GM23338 (cell line): ENCODE data around the gene ANKS1B. TPM values are rescaled to one million over a fixed set of nuclear protein-coding genes. Genes with fewer than 3 reads are reported as not detected.

Source experiments
- ATAC-seq: fragments of 200-7000 bp; cut with Tn5 transposase; 3 replicates; pipeline ENCODE4 v1.9.1; 2020
- DNase-seq: peaks from one replicate; pipeline ENCODE4 v3.0.0-alpha.2; 2015; ENCODE audit warnings: low spot score
- H2AFZ ChIP-seq: fragments of 200-600 bp; sonication (generic); 2 replicates; pipeline ENCODE4 v1.8.0; 2016; ENCODE audit warnings: antibody characterized with exemption, mild to moderate bottlenecking, moderate library complexity
- H3F3A ChIP-seq: fragments of 200-600 bp; sonication (generic); replicated peaks from 2 replicates; pipeline ENCODE4 v1.8.0; 2017; ENCODE audit warnings: antibody characterized with exemption, mixed run types, low read depth
- H3K27ac ChIP-seq: fragments of 200-600 bp; sonication (generic); 2 replicates; pipeline ENCODE4 v1.6.1; 2016; ENCODE audit warnings: low read depth
- H3K27me3 ChIP-seq: fragments of 200-600 bp; sonication (generic); 2 replicates; pipeline ENCODE4 v1.8.0; 2016; ENCODE audit warnings: mild to moderate bottlenecking, mixed run types, moderate library complexity; ENCODE audit not compliant: insufficient read depth
- H3K36me3 ChIP-seq: fragments of 200-600 bp; sonication (generic); 2 replicates; pipeline ENCODE4 v1.8.0; 2016; ENCODE audit warnings: mild to moderate bottlenecking; ENCODE audit not compliant: insufficient read depth
- H3K4me1 ChIP-seq: fragments of 200-600 bp; sonication (generic); 2 replicates; pipeline ENCODE4 v1.8.0; 2016; ENCODE audit warnings: mild to moderate bottlenecking, moderate library complexity; ENCODE audit not compliant: insufficient read depth
- H3K4me2 ChIP-seq: fragments of 200-600 bp; sonication (generic); 2 replicates; pipeline ENCODE4 v1.7.1; 2017; ENCODE audit warnings: mixed run types
- H3K4me3 ChIP-seq: fragments of 200-600 bp; sonication (generic); 2 replicates; pipeline ENCODE4 v1.6.1; 2016; ENCODE audit warnings: mixed run types
- H3K79me2 ChIP-seq: fragments of 200-600 bp; sonication (generic); replicated peaks from 2 replicates; pipeline ENCODE4 v1.8.0; 2017; ENCODE audit warnings: mild to moderate bottlenecking; ENCODE audit not compliant: insufficient read depth
- H3K9me2 ChIP-seq: fragments of 200-600 bp; sonication (generic); 2 replicates; pipeline ENCODE4 v1.8.0; 2017; ENCODE audit not compliant: insufficient read depth
- H4K20me1 ChIP-seq: fragments of 200-600 bp; sonication (generic); replicated peaks from 2 replicates; pipeline ENCODE4 v1.8.0; 2017; ENCODE audit warnings: mild to moderate bottlenecking; ENCODE audit not compliant: insufficient read depth
- H3K27ac Mint-ChIP-seq: 2 replicates; pipeline ENCODE4 v1.8.0; 2020; ENCODE audit warnings: inconsistent platforms, mild to moderate bottlenecking, moderate library complexity, mixed read lengths
- H3K27me3 Mint-ChIP-seq: 3 replicates; pipeline ENCODE4 v1.8.0; 2022; ENCODE audit warnings: low read depth, mild to moderate bottlenecking, moderate library complexity, mixed read lengths, inconsistent platforms; ENCODE audit not compliant: insufficient read depth, poor library complexity
- H3K36me3 Mint-ChIP-seq: 3 replicates; pipeline ENCODE4 v1.8.0; 2021; ENCODE audit warnings: low read depth, mild to moderate bottlenecking, inconsistent platforms, moderate library complexity, mixed read lengths
- H3K4me1 Mint-ChIP-seq: 3 replicates; pipeline ENCODE4 v1.8.0; 2020; ENCODE audit warnings: mild to moderate bottlenecking, inconsistent platforms, mixed read lengths
- H3K4me3 Mint-ChIP-seq: 3 replicates; pipeline ENCODE4 v1.8.0; 2021; ENCODE audit warnings: moderate library complexity, mild to moderate bottlenecking, inconsistent platforms, mixed read lengths
- H3K9me3 Mint-ChIP-seq: 3 replicates; pipeline ENCODE4 v1.8.0; 2020; ENCODE audit warnings: moderate library complexity, mild to moderate bottlenecking, inconsistent platforms, mixed read lengths
- EZH2 ChIP-seq: fragments of 200-600 bp; sonication (generic); IDR thresholded peaks from one replicate; pipeline ENCODE4 v1.8.0; 2017; ENCODE audit warnings: antibody characterized with exemption, mild to moderate bottlenecking, low read depth; ENCODE audit not compliant: unreplicated experiment
- JUNB ChIP-seq: IDR thresholded peaks from one replicate; pipeline ENCODE4 v1.6.1; 2016; ENCODE audit warnings: antibody characterized with exemption; ENCODE audit not compliant: unreplicated experiment
- POLR2AphosphoS5 ChIP-seq: IDR thresholded peaks from 2 replicates; pipeline ENCODE4 v1.6.1; 2016; ENCODE audit warnings: antibody characterized with exemption, low read depth
- STAT1 ChIP-seq: IDR thresholded peaks from one replicate; pipeline ENCODE4 v1.6.1; 2016; ENCODE audit warnings: antibody characterized with exemption; ENCODE audit not compliant: unreplicated experiment
- ZNF114 ChIP-seq: fragments of 250-450 bp; sonication (Bioruptor Pico); IDR thresholded peaks from 2 replicates; pipeline ENCODE4 v1.5.0; 2020; ENCODE audit warnings: mild to moderate bottlenecking, moderate library complexity
- ZNF331 ChIP-seq: fragments of 250-450 bp; sonication (Bioruptor Pico); IDR thresholded peaks from 2 replicates; pipeline ENCODE4 v1.5.0; 2020; ENCODE audit warnings: low read depth, mild to moderate bottlenecking, moderate library complexity
- polyA plus RNA-seq: library from polyadenylated mRNA; unstranded; fragments of >200 nt; fragmentation: Nextera tagmentation; extraction: Ambion mirVana; gene quantifications from 2 replicates; pipeline ENCODE4 v1.2.1, GENCODE V29; 2016
- total RNA-seq: library from RNA; depleted of rRNA; stranded (reverse); fragments of >200 nt; shearing (Covaris generic); gene quantifications from 2 replicates; pipeline ENCODE4 v1.2.3, GENCODE V29; 2014
- TF ChIP-seq, protein P1 (sequence below), 2 experiments: fragments of 200-600 bp in 1 of 2; sonication (generic) in 1 of 2; conservative IDR thresholded peaks; 2 replicates each; pipeline versions ENCODE4 v1.5.1 to v1.6.1; 2016 to 2017; ENCODE audit warnings: antibody characterized with exemption in 2 of 2, low read depth in 2 of 2, mild to moderate bottlenecking in 2 of 2, moderate library complexity in 1 of 2
- TF ChIP-seq, protein P2 (sequence below): fragments of 250-450 bp; sonication (Bioruptor Pico); IDR thresholded peaks from 2 replicates; pipeline ENCODE4 v1.5.0; 2020; ENCODE audit warnings: mild to moderate bottlenecking, moderate library complexity
- TF ChIP-seq, protein P3 (sequence below): IDR thresholded peaks from one replicate; pipeline ENCODE4 v1.6.1; 2018; ENCODE audit warnings: antibody characterized with exemption; ENCODE audit not compliant: unreplicated experiment
- TF ChIP-seq, protein P4 (sequence below): IDR thresholded peaks from 2 replicates; pipeline ENCODE4 v1.6.1; 2016; ENCODE audit warnings: antibody characterized with exemption

The ANKS1B gene
- total and polyA plus RNA-seq, 2 experiments from 2014 or later = 4.3 to 5.8 TPM

DNA sequence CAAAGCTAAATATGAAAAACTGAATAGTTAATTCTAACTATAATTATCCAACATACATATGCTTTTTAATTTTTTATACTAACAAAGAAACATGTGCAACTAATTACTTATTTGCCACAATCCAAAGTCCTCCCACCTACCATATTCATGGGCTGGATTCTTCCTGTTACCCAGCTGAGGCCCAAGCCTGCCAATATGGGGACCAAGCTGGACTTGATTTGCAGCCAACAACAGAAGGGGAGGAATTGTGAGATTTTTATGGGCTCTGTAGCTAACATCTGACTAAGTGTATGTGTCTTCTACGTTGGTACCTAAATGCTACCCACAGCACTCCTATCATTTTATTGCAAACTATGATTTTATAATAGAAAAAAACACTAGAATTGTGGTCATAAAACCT lies 13.1 kb upstream of the ANKS1B start (continued):
- TF ChIP-seq, protein P1, sequence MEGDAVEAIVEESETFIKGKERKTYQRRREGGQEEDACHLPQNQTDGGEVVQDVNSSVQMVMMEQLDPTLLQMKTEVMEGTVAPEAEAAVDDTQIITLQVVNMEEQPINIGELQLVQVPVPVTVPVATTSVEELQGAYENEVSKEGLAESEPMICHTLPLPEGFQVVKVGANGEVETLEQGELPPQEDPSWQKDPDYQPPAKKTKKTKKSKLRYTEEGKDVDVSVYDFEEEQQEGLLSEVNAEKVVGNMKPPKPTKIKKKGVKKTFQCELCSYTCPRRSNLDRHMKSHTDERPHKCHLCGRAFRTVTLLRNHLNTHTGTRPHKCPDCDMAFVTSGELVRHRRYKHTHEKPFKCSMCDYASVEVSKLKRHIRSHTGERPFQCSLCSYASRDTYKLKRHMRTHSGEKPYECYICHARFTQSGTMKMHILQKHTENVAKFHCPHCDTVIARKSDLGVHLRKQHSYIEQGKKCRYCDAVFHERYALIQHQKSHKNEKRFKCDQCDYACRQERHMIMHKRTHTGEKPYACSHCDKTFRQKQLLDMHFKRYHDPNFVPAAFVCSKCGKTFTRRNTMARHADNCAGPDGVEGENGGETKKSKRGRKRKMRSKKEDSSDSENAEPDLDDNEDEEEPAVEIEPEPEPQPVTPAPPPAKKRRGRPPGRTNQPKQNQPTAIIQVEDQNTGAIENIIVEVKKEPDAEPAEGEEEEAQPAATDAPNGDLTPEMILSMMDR (conservative IDR thresholded peaks at IDR 0.05; ENCODE audit: low read depth in 2 of 2) = no peak
- TF ChIP-seq ZNF331 = no peak
- TF ChIP-seq, protein P2, sequence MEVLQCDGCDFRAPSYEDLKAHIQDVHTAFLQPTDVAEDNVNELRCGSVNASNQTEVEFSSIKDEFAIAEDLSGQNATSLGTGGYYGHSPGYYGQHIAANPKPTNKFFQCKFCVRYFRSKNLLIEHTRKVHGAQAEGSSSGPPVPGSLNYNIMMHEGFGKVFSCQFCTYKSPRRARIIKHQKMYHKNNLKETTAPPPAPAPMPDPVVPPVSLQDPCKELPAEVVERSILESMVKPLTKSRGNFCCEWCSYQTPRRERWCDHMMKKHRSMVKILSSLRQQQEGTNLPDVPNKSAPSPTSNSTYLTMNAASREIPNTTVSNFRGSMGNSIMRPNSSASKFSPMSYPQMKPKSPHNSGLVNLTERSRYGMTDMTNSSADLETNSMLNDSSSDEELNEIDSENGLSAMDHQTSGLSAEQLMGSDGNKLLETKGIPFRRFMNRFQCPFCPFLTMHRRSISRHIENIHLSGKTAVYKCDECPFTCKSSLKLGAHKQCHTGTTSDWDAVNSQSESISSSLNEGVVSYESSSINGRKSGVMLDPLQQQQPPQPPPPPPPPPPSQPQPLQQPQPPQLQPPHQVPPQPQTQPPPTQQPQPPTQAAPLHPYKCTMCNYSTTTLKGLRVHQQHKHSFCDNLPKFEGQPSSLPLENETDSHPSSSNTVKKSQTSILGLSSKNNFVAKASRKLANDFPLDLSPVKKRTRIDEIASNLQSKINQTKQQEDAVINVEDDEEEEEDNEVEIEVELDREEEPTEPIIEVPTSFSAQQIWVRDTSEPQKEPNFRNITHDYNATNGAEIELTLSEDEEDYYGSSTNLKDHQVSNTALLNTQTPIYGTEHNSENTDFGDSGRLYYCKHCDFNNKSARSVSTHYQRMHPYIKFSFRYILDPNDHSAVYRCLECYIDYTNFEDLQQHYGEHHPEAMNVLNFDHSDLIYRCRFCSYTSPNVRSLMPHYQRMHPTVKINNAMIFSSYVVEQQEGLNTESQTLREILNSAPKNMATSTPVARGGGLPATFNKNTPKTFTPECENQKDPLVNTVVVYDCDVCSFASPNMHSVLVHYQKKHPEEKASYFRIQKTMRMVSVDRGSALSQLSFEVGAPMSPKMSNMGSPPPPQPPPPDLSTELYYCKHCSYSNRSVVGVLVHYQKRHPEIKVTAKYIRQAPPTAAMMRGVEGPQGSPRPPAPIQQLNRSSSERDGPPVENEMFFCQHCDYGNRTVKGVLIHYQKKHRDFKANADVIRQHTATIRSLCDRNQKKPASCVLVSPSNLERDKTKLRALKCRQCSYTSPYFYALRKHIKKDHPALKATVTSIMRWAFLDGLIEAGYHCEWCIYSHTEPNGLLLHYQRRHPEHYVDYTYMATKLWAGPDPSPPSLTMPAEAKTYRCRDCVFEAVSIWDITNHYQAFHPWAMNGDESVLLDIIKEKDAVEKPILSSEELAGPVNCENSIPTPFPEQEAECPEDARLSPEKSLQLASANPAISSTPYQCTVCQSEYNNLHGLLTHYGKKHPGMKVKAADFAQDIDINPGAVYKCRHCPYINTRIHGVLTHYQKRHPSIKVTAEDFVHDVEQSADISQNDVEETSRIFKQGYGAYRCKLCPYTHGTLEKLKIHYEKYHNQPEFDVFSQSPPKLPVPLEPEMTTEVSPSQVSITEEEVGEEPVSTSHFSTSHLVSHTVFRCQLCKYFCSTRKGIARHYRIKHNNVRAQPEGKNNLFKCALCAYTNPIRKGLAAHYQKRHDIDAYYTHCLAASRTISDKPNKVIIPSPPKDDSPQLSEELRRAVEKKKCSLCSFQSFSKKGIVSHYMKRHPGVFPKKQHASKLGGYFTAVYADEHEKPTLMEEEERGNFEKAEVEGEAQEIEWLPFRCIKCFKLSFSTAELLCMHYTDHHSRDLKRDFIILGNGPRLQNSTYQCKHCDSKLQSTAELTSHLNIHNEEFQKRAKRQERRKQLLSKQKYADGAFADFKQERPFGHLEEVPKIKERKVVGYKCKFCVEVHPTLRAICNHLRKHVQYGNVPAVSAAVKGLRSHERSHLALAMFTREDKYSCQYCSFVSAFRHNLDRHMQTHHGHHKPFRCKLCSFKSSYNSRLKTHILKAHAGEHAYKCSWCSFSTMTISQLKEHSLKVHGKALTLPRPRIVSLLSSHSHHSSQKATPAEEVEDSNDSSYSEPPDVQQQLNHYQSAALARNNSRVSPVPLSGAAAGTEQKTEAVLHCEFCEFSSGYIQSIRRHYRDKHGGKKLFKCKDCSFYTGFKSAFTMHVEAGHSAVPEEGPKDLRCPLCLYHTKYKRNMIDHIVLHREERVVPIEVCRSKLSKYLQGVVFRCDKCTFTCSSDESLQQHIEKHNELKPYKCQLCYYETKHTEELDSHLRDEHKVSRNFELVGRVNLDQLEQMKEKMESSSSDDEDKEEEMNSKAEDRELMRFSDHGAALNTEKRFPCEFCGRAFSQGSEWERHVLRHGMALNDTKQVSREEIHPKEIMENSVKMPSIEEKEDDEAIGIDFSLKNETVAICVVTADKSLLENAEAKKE (CRISPR knock-in tag) = no peak
- no peak for TF ChIP-seq STAT1
- TF ChIP-seq JUNB = no peak

DNA sequence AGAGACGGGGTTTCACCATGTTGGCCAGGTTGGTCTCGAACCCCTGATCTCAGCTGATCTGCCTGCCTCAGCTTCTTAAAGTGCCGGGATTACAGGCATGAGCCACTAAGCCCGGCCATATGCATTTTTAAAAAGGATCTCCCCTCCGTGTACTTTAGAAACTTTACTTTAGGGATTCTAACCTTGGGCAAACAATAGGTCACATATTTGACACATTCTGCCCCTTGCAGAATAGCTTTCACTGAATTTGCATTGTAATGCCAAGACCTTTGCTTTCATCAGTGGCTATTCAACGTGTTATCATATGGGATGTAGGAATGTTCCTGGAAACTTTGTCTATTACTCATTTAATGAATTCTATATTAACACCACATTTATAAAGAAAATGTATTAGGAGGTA lies 11.4 kb upstream of the ANKS1B start:
- Mint-ChIP-seq H3K27me3 (peaks cover 5% of the 10 kb centered on the region), H3K27ac (no peak overlapping the region), H3K4me1 (peaks cover 2% of the 10 kb centered on the region; the same call in 1 of the 3 replicates), H3K9me3 (peaks cover 18% of the 10 kb centered on the region), H3K4me3 (no peak overlapping the region), H3K36me3 (peaks cover 5% of the 10 kb centered on the region; the same call in 1 of the 3 replicates)
- DNase-seq = no peak
- no peaks in the 10 kb centered on the region for H3K27me3 ChIP-seq
- H3K79me2 ChIP-seq = no peaks in the 10 kb centered on the region
- H3K4me2 ChIP-seq = no peak overlapping the region
- H3K4me3 ChIP-seq = no peak overlapping the region
- no peak overlapping the region for H3K27ac ChIP-seq
- H4K20me1 ChIP-seq = no peaks in the 10 kb centered on the region
- no peak overlapping the region for H2AFZ ChIP-seq
- no peaks in the 10 kb centered on the region for H3K9me2 ChIP-seq
- ATAC-seq = no peak
- H3K4me1 ChIP-seq = no peaks in the 10 kb centered on the region
- no peaks in the 10 kb centered on the region for H3K36me3 ChIP-seq
- H3F3A ChIP-seq = no peaks in the 10 kb centered on the region
- TF ChIP-seq EZH2 = no peak
- TF ChIP-seq JUNB = no peak
- no peak for TF ChIP-seq ZNF114 (CRISPR knock-in tag)
- TF ChIP-seq, protein P3, sequence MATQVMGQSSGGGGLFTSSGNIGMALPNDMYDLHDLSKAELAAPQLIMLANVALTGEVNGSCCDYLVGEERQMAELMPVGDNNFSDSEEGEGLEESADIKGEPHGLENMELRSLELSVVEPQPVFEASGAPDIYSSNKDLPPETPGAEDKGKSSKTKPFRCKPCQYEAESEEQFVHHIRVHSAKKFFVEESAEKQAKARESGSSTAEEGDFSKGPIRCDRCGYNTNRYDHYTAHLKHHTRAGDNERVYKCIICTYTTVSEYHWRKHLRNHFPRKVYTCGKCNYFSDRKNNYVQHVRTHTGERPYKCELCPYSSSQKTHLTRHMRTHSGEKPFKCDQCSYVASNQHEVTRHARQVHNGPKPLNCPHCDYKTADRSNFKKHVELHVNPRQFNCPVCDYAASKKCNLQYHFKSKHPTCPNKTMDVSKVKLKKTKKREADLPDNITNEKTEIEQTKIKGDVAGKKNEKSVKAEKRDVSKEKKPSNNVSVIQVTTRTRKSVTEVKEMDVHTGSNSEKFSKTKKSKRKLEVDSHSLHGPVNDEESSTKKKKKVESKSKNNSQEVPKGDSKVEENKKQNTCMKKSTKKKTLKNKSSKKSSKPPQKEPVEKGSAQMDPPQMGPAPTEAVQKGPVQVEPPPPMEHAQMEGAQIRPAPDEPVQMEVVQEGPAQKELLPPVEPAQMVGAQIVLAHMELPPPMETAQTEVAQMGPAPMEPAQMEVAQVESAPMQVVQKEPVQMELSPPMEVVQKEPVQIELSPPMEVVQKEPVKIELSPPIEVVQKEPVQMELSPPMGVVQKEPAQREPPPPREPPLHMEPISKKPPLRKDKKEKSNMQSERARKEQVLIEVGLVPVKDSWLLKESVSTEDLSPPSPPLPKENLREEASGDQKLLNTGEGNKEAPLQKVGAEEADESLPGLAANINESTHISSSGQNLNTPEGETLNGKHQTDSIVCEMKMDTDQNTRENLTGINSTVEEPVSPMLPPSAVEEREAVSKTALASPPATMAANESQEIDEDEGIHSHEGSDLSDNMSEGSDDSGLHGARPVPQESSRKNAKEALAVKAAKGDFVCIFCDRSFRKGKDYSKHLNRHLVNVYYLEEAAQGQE = no peak
- TF ChIP-seq, protein P1 (conservative IDR thresholded peaks at IDR 0.05; ENCODE audit: low read depth in 2 of 2) = no peak
- TF ChIP-seq STAT1 = no peak
- TF ChIP-seq ZNF331 = no peak
- TF ChIP-seq, protein P4, sequence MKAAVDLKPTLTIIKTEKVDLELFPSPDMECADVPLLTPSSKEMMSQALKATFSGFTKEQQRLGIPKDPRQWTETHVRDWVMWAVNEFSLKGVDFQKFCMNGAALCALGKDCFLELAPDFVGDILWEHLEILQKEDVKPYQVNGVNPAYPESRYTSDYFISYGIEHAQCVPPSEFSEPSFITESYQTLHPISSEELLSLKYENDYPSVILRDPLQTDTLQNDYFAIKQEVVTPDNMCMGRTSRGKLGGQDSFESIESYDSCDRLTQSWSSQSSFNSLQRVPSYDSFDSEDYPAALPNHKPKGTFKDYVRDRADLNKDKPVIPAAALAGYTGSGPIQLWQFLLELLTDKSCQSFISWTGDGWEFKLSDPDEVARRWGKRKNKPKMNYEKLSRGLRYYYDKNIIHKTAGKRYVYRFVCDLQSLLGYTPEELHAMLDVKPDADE = no peak
- TF ChIP-seq POLR2AphosphoS5 = no peak
